ENCODE results near the gene GMDS. TPM values are rescaled to one million over a fixed set of nuclear protein-coding genes. Genes with fewer than 3 reads are reported as not detected.

The GMDS gene
- total RNA-seq, 1 experiment from 2014 or later: 35.0 TPM

DNA sequence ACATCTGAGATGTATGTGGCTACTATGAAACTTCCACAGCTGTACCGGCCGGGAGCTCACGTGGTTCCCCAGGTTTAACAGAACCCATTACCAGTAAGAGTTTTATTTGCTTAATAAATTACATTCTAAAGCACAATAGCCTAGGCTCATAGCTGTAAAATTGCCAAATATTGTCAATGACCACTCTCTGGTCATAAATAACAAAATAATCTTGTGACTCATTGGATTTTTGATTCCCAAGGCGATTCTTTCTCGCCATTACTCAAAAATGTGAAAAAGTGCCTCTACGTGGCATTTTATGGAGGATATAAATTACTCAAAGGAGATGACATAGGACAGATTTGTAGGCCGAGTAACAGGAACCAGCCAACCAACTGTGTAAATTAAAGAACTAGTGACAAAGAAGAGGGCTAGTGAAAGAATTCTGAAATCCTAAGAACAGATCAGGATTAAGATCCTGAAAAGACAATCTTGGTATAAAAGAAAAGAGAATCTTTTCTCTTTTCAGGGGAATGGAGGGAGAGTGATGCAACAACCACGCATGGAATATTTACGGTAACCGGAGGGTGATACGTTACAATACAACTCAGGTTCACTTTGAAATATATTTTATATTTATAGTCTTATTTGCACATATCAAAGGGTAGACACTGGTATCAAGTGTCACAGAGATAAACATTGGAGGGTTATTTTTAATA lies 436.0 kb downstream of the GMDS start (continued):
- TF ChIP-seq IRF1 (CRISPR knock-in tag; IDR thresholded peaks at IDR 0.05) (no peak), ZNF317 (CRISPR knock-in tag; IDR thresholded peaks at IDR 0.05; ENCODE audit: borderline replicate concordance, low read depth) (no peak), ZNF232 (CRISPR knock-in tag; IDR thresholded peaks at IDR 0.05) (no peak), ZBTB43 (CRISPR knock-in tag; IDR thresholded peaks at IDR 0.05) (no peak)
- TF ChIP-seq, protein P1, sequence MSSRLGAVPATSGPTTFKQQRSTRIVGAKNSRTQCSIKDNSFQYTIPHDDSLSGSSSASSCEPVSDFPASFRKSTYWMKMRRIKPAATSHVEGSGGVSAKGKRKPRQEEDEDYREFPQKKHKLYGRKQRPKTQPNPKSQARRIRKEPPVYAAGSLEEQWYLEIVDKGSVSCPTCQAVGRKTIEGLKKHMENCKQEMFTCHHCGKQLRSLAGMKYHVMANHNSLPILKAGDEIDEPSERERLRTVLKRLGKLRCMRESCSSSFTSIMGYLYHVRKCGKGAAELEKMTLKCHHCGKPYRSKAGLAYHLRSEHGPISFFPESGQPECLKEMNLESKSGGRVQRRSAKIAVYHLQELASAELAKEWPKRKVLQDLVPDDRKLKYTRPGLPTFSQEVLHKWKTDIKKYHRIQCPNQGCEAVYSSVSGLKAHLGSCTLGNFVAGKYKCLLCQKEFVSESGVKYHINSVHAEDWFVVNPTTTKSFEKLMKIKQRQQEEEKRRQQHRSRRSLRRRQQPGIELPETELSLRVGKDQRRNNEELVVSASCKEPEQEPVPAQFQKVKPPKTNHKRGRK (CRISPR knock-in tag; IDR thresholded peaks at IDR 0.05; ENCODE audit: borderline replicate concordance): no peak

- no peak for ATAC-seq
- CTCF ChIA-PET: no interaction called here
- no peaks in the 10 kb centered on the region for H3K27me3 Mint-ChIP-seq (ENCODE audit: low read depth)
- POLR2A ChIA-PET: no interaction called here
- no peak overlapping the region for H3K4me3 Mint-ChIP-seq
- TF ChIP-seq TEAD1 (CRISPR knock-in tag; IDR thresholded peaks at IDR 0.05): no peak
- no peak for TF ChIP-seq NFYB (CRISPR knock-in tag; conservative IDR thresholded peaks at IDR 0.05; ENCODE audit: low read depth)
- TF ChIP-seq SP1 (CRISPR knock-in tag; conservative IDR thresholded peaks at IDR 0.05): no peak
- TF ChIP-seq ATF3 (CRISPR knock-in tag; conservative IDR thresholded peaks at IDR 0.05): no peak
- TF ChIP-seq IRF2 (CRISPR knock-in tag; IDR thresholded peaks at IDR 0.05; ENCODE audit: borderline replicate concordance, low read depth): no peak
- TF ChIP-seq, protein P2, sequence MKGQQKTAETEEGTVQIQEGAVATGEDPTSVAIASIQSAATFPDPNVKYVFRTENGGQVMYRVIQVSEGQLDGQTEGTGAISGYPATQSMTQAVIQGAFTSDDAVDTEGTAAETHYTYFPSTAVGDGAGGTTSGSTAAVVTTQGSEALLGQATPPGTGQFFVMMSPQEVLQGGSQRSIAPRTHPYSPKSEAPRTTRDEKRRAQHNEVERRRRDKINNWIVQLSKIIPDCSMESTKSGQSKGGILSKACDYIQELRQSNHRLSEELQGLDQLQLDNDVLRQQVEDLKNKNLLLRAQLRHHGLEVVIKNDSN (CRISPR knock-in tag; IDR thresholded peaks at IDR 0.05): no peak
- TF ChIP-seq CBFB (CRISPR knock-in tag; IDR thresholded peaks at IDR 0.05; ENCODE audit: low read depth): no peak
- TF ChIP-seq E2F5 (CRISPR knock-in tag; IDR thresholded peaks at IDR 0.05): no peak
- TF ChIP-seq GRHL2 (CRISPR knock-in tag; IDR thresholded peaks at IDR 0.05; ENCODE audit: insufficient replicate concordance, severe bottlenecking): no peak
- no peak for TF ChIP-seq MAX (CRISPR knock-in tag; IDR thresholded peaks at IDR 0.05)
- TF ChIP-seq HMGA2 (CRISPR knock-in tag; IDR thresholded peaks at IDR 0.05): no peak
- TF ChIP-seq, protein P3, sequence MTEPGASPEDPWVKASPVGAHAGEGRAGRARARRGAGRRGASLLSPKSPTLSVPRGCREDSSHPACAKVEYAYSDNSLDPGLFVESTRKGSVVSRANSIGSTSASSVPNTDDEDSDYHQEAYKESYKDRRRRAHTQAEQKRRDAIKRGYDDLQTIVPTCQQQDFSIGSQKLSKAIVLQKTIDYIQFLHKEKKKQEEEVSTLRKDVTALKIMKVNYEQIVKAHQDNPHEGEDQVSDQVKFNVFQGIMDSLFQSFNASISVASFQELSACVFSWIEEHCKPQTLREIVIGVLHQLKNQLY (CRISPR knock-in tag; IDR thresholded peaks at IDR 0.05): no peak
- TF ChIP-seq ETV6 (CRISPR knock-in tag; IDR thresholded peaks at IDR 0.05): no peak
- DNase-seq (ENCODE audit: low spot score): no peak
- H3K36me3 Mint-ChIP-seq: no peaks in the 10 kb centered on the region
- no peak overlapping the region for H3K27ac Mint-ChIP-seq
- H3K4me1 Mint-ChIP-seq: peaks cover 34% of the 10 kb centered on the region
- H3K9me3 Mint-ChIP-seq: no peaks in the 10 kb centered on the region
Observed at GRCh38 chr6:1806935-1807334, 438.5 kb downstream of the GMDS start.

All from WTC11 (cell line).